Stimulated activated CD4-positive, alpha-beta T cell treated with anti-CD3 and anti-CD28 coated beads, Interleukin-12 subunit alpha, Interleukin-12 subunit beta, amount 100 ng/mL, for 24 hours (primary cell): ENCODE measurements around the gene WNT9B.
A peak's percentile ranks its signal among the peaks of the same experiment; 100 is the strongest.
"Not testable (repeated sequence)": the region's sequence is repeated elsewhere in the genome, so short reads cannot be mapped to it uniquely, and the experiment has no call there.

Experiments used
- DNase-seq, 2 experiments: peaks; one replicate each; pipeline ENCODE4 v3.0.0-alpha.2; 2020; ENCODE audit warnings: low read depth in 2 of 2

Gene WNT9B

GRCh38 chr17:46821482-46822387 is 29.6 kb upstream of the WNT9B start:
- DNase-seq = no peak

- DNase-seq = peak in 1 of 2 experiments; percentile 34
These were observed 28.9 kb upstream of the WNT9B start for GRCh38 chr17:46822388-46822921.

GRCh38 chr17:46823657-46824056 is 27.7 kb upstream of the WNT9B start:
- DNase-seq = no peak

GRCh38 chr17:46826116-46826515 is 25.3 kb upstream of the WNT9B start:
- no peak for DNase-seq

GRCh38 chr17:46827274-46827673 is 24.1 kb upstream of the WNT9B start:
- no peak for DNase-seq

- DNase-seq = no peak
These were observed 19.6 kb upstream of the WNT9B start for GRCh38 chr17:46831573-46832330.

- DNase-seq = no peak
These were observed 19.0 kb upstream of the WNT9B start for GRCh38 chr17:46832331-46832821.

- no peak for DNase-seq
These were observed 18.2 kb upstream of the WNT9B start for GRCh38 chr17:46832945-46833839.

GRCh38 chr17:46833840-46834208 is 17.6 kb upstream of the WNT9B start:
- DNase-seq = no peak

- no peak for DNase-seq
These were observed 16.5 kb upstream of the WNT9B start for GRCh38 chr17:46834846-46835245.

- DNase-seq = no peak
These were observed 14.9 kb upstream of the WNT9B start for GRCh38 chr17:46836500-46836899.

- no peak for DNase-seq
These were observed 13.9 kb upstream of the WNT9B start for GRCh38 chr17:46837521-46837920.

GRCh38 chr17:46839211-46839610 is 12.2 kb upstream of the WNT9B start:
- no peak for DNase-seq

- not testable (repeated sequence) for DNase-seq
These were observed 10.8 kb upstream of the WNT9B start for GRCh38 chr17:46840596-46840995.

GRCh38 chr17:46841561-46842379 is 9.6 kb upstream of the WNT9B start:
- no peak for DNase-seq

- DNase-seq = no peak
These were observed 8.5 kb upstream of the WNT9B start for GRCh38 chr17:46842835-46843234.

- DNase-seq = no peak
These were observed 3.9 kb upstream of the WNT9B start for GRCh38 chr17:46847204-46848191.

- DNase-seq = no peak
These were observed 2.8 kb upstream of the WNT9B start for GRCh38 chr17:46848534-46848933.

- DNase-seq = no peak
These were observed 725 bp upstream of the WNT9B start for GRCh38 chr17:46850688-46851028.
